Frontal cortex (tissue), 4 donors: ENCODE measurements around the gene IL18RAP. TPM values are rescaled to one million over a fixed set of nuclear protein-coding genes. Genes with fewer than 3 reads are reported as not detected.

Source experiments
- DNase-seq, 2 donors: peaks; one replicate each; pipeline ENCODE4 v3.0.0; 2012; ENCODE audit warnings: low spot score in 2 of 2
- FAIRE-seq: peaks from 2 replicates; lab custom pipeline; 2012; peaks lifted over from hg19 to GRCh38; lab: Jason Lieb, UNC
- total RNA-seq: library from RNA; depleted of rRNA; stranded (reverse); fragments of >200 nt; gene quantifications from one replicate; pipeline ENCODE4 v1.2.3, GENCODE V29; 2014
- donor health status: control.
- donor health status: control.
- donor health status: control.

The IL18RAP gene
- total RNA-seq, result 0.41 TPM

- DNase-seq (no peak), FAIRE-seq (no peak)
Measured at GRCh38 chr2:102422910-102423309, at the start of gene IL18RAP. Gene IL18RAP, plus strand, starts transcription at chr2:102423160. Its CDS starts 118 bp downstream, at chr2:102423278.

GRCh38 chr2:102376052-102376591, 46.8 kb upstream of the IL18RAP start:
- DNase-seq (no peak), FAIRE-seq (no peak)

- FAIRE-seq (no peak), DNase-seq (no peak)
Measured at GRCh38 chr2:102383722-102384121, 39.2 kb upstream of the IL18RAP start.

GRCh38 chr2:102385522-102385921, 37.4 kb upstream of the IL18RAP start:
- FAIRE-seq (no peak), DNase-seq (no peak)

- FAIRE-seq (no peak), DNase-seq (no peak)
Measured at GRCh38 chr2:102386004-102386403, 37.0 kb upstream of the IL18RAP start.

GRCh38 chr2:102386867-102387541, 36.0 kb upstream of the IL18RAP start:
- FAIRE-seq (no peak), DNase-seq (no peak)

- FAIRE-seq, result no peak
- DNase-seq, result no peak
Measured at GRCh38 chr2:102387763-102388546, 35.0 kb upstream of the IL18RAP start.

GRCh38 chr2:102391565-102391964, 31.4 kb upstream of the IL18RAP start:
- FAIRE-seq (no peak), DNase-seq (no peak)

GRCh38 chr2:102392096-102392495, 30.9 kb upstream of the IL18RAP start:
- no peak for FAIRE-seq
- DNase-seq, result no peak

GRCh38 chr2:102392942-102393341, 30.0 kb upstream of the IL18RAP start:
- no peak for DNase-seq
- no peak for FAIRE-seq

GRCh38 chr2:102396012-102396411, 26.9 kb upstream of the IL18RAP start:
- DNase-seq, result no peak
- no peak for FAIRE-seq

GRCh38 chr2:102397209-102397608, 25.8 kb upstream of the IL18RAP start:
- FAIRE-seq (no peak), DNase-seq (no peak)

GRCh38 chr2:102399499-102400141, 23.3 kb upstream of the IL18RAP start:
- DNase-seq (no peak), FAIRE-seq (no peak)

GRCh38 chr2:102401456-102401855, 21.5 kb upstream of the IL18RAP start:
- DNase-seq (no peak), FAIRE-seq (no peak)

GRCh38 chr2:102401865-102402264, 21.1 kb upstream of the IL18RAP start:
- FAIRE-seq, result no peak
- no peak for DNase-seq

GRCh38 chr2:102410952-102411351, 12.0 kb upstream of the IL18RAP start:
- no peak for FAIRE-seq
- DNase-seq, result no peak

GRCh38 chr2:102412199-102412598, 10.8 kb upstream of the IL18RAP start:
- DNase-seq (no peak), FAIRE-seq (no peak)

GRCh38 chr2:102417946-102418345, 5.0 kb upstream of the IL18RAP start:
- DNase-seq, result no peak
- FAIRE-seq, result no peak

GRCh38 chr2:102418421-102418961, 4.5 kb upstream of the IL18RAP start:
- no peak for FAIRE-seq
- no peak for DNase-seq

- DNase-seq (no peak), FAIRE-seq (no peak)
Measured at GRCh38 chr2:102420290-102420689, 2.7 kb upstream of the IL18RAP start.
